Adrenal gland (tissue), 12 donors: Measurements from ENCODE around the gene ARHGEF2. TPM values are rescaled to one million over a fixed set of nuclear protein-coding genes. Genes with fewer than 3 reads are reported as not detected.

Source experiments
- DNase-seq, 7 donors: peaks; one replicate each; pipeline ENCODE4 v3.0.0-alpha.2; 2019 to 2020
- H3K27ac ChIP-seq, 5 donors: fragments of 200-600 bp; sonication (generic) in 4 of 5; 1 replicate in 3 of 5; 2 replicates in 2 of 5; pipeline versions ENCODE4 v1.5.1 to v1.8.0; 2016 to 2020; ENCODE audit warnings: mild to moderate bottlenecking in 1 of 5
- H3K27me3 ChIP-seq: fragments of 200-600 bp; 2 replicates; pipeline ENCODE4 v1.8.0; 2021
- H3K36me3 ChIP-seq, 2 donors: fragments of 200-600 bp; replicated peaks in 1 of 2; 1 replicate in 1 of 2; 2 replicates in 1 of 2; pipeline versions ENCODE4 v1.5.1 to v1.8.0; 2018 to 2022
- H3K4me1 ChIP-seq, 2 donors: fragments of 200-600 bp; replicated peaks in 1 of 2; 1 replicate in 1 of 2; 2 replicates in 1 of 2; pipeline versions ENCODE4 v1.5.1 to v1.8.0; 2018 to 2021
- H3K4me3 ChIP-seq, 4 donors: fragments of 200-600 bp; sonication (generic) in 3 of 4; one replicate each; pipeline ENCODE4 v1.5.1; 2016 to 2018
- H3K9me3 ChIP-seq, 3 donors: fragments of 200-600 bp; sonication (generic) in 1 of 3; replicated peaks in 1 of 3; 1 replicate in 2 of 3; 2 replicates in 1 of 3; pipeline versions ENCODE4 v1.5.1 to v1.8.0; 2016 to 2021
- POLR2A ChIP-seq, 2 donors: fragments of 450-650 bp; IDR thresholded peaks; one replicate each; pipeline ENCODE4 v1.6.1; 2017; ENCODE audit warnings: antibody characterized with exemption in 2 of 2, mild to moderate bottlenecking in 2 of 2, moderate library complexity in 1 of 2
- WGBS, 4 donors: extraction: QIAGEN DNeasy Blood & Tissue Kit in 2 of 4; methylation state at CpG; one replicate each; pipeline versions ENCODE4 v1.1.5 to v1.1.7; 2013 to 2017; 5-methylcytosine and 5-hydroxymethylcytosine counted together
- intact Hi-C, 2 donors: fragments of 100-400 bp; cut with DNase I; formaldehyde crosslinking; loops; one replicate each; pipeline versions ENCODE4 v1.14.1 to v1.15.0; 2022 to 2023
- polyA plus RNA-seq, 3 donors: library from polyadenylated mRNA; stranded (reverse); fragments of 200-250 nt in 2 of 3; fragments of 350-450 nt in 1 of 3; fragmentation: Illumina TruSeq in 1 of 3; extraction: RNeasy Lipid Tissue Mini Kit (QIAGEN cat#74804) in 1 of 3; gene quantifications; one replicate each; pipeline ENCODE4 v1.2.3, GENCODE V29; 2013 to 2014
- total RNA-seq, 9 donors: library from RNA; depleted of rRNA in 4 of 9; stranded (reverse); fragments of >200 nt in 4 of 9; fragments of 120-200 nt in 1 of 9; fragmentation: NEBNext Ultra II Directional in 1 of 9; extraction: Animal tissue kit (Norgen Biotek cat#: 25700) in 1 of 9; gene quantifications; one replicate each; pipeline versions ENCODE4 v1.1.0 to v1.2.4, GENCODE V29; 2013 to 2023
- TF ChIP-seq, protein P1 (sequence below), 6 experiments: fragments of 450-650 bp in 4 of 6; fragments of 200-600 bp in 2 of 6; sonication (generic) in 1 of 6; IDR thresholded peaks; 1 replicate in 5 of 6; 2 replicates in 1 of 6; pipeline versions ENCODE4 v1.5.1 to v1.8.0; 2016 to 2021; ENCODE audit warnings: antibody characterized with exemption in 6 of 6, mild to moderate bottlenecking in 2 of 6, moderate library complexity in 1 of 6
- donor health status: healthy with polysubstance abuse.
- donor health status: Bipolar disorder and iron deficiency.
- donor health status: DM: yes; HTN: yes; CAD: no.
- donor health status: DM: no; HTN: no; CAD: no.
- donor health status: DM: no; HTN: no; CAD: no.
- donor health status: DM: yes; HTN: yes; CAD: no.

Gene ARHGEF2
- total and polyA plus RNA-seq, 12 donors: 7.6 to 41.3 (median 29.8) TPM

DNA sequence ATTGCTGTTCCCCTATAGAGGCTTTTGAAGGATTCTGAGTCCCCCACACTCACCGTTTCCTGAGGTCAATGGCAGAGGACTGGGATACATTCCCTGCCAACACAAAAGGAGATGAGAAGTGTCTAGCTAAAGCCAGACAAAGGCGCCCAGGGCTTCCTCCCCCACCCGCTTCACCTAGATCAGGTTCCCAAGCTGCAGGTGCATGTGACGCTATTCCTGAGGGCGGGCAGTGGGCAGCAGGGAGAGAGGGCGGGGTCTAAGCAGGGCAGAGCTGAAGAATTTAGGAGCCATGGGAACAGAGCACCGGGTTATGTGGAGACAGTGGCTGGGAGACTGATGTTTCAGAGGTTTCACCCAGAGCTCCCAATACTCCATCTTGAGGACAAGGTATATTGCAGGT is 6.0 kb upstream of the ARHGEF2 start:
- peaks cover 0 to 18% of the 10 kb centered on the region in 2 donors for H3K4me1 ChIP-seq
- intact Hi-C loops: no loop called here
- WGBS, 4 donors: 79 to 92% (median 88%) methylated on average over 5 to 7 of the region's 7 CpGs
- TF ChIP-seq, protein P1, sequence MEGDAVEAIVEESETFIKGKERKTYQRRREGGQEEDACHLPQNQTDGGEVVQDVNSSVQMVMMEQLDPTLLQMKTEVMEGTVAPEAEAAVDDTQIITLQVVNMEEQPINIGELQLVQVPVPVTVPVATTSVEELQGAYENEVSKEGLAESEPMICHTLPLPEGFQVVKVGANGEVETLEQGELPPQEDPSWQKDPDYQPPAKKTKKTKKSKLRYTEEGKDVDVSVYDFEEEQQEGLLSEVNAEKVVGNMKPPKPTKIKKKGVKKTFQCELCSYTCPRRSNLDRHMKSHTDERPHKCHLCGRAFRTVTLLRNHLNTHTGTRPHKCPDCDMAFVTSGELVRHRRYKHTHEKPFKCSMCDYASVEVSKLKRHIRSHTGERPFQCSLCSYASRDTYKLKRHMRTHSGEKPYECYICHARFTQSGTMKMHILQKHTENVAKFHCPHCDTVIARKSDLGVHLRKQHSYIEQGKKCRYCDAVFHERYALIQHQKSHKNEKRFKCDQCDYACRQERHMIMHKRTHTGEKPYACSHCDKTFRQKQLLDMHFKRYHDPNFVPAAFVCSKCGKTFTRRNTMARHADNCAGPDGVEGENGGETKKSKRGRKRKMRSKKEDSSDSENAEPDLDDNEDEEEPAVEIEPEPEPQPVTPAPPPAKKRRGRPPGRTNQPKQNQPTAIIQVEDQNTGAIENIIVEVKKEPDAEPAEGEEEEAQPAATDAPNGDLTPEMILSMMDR (IDR thresholded peaks at IDR 0.05): no peak
- no peak for TF ChIP-seq POLR2A (IDR thresholded peaks at IDR 0.05)
- no peak overlapping the region for H3K27ac ChIP-seq
- no peaks in the 10 kb centered on the region for H3K27me3 ChIP-seq
- H3K4me3 ChIP-seq: no peak overlapping the region
- no peak for DNase-seq
- no peaks in the 10 kb centered on the region for H3K36me3 ChIP-seq
- H3K9me3 ChIP-seq: no peaks in the 10 kb centered on the region

DNA sequence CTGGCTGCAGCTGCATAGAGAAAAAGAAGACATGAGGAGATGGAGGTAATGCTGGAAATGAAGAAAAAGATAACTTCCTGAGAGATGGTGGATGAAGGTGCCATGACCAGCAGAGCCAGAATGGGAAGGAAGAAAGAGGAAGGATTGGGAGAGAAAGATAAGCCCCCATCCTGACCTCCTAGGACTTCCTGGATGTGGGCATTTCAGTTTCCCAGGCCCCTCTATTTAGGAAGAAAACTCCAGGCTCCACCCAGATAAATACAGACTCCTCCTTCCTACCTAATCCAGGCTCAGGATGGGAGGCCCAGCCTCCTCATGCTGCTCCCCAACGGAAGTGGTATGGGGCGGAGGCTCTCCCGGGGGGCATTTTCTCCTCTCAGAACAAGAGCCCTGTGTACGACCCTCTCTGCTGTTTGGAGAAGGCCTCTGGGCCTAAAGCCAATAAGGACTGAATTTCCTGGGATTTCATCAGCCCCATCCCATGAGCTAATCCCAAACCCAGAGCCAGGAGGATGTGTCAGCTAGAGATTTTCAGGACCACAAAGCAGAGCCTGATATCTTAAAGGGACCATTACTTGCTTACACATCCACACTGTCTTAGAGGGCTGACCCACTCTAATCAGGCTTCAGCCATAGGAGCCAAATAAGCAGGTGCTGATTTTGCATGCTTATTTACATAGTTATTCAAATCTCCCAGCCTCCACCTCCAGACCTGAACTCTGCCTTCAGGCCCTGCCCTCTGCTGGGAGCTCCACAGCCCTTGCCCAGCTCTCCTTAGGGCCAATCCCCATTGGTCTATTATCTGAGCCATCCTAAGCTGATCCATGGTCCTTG is 5.1 kb upstream of the ARHGEF2 start:
- Histone ChIP-seq H3K9me3 (no peaks in the 10 kb centered on the region), H3K4me1 (peaks cover 0 to 14% of the 10 kb centered on the region in 2 donors)
- intact Hi-C loops: no loop called here

DNA sequence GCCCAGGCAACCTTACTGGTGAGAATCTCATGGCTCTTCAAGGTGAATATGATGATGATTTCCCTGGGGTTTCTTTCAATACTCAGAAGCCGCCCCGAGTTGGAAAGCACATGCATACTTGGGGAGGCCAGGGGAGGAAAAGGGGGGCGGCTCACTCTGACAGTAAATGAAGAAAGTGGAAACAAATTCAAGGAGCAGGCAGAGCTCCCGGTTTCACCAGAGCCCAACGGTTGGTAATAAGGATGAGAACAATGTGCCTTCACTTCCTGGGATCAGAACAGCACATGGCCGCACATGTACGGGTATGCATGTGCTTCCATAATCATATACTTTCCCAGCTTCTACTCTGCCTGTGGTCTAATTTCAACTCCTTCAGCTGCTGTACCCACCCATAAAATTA is 3.8 kb upstream of the ARHGEF2 start:
- Histone ChIP-seq H3K36me3 (no peaks in the 10 kb centered on the region), H3K27ac (peak overlapping the region in 1 of 5 donors; percentile 53), H3K4me3 (no peak overlapping the region), H3K9me3 (no peaks in the 10 kb centered on the region), H3K27me3 (no peaks in the 10 kb centered on the region), H3K4me1 (peaks cover 0 to 14% of the 10 kb centered on the region in 2 donors)
- TF ChIP-seq POLR2A (IDR thresholded peaks at IDR 0.05): no peak
- TF ChIP-seq, protein P1 (IDR thresholded peaks at IDR 0.05): no peak
- intact Hi-C loops: no loop called here
- DNase-seq: no peak
- 76 to 81% (median 81%) methylated on average over 7 of the region's 7 CpGs for WGBS, 4 donors

More for the DNA sequence above, 5.1 kb upstream of the ARHGEF2 start:
- H3K27me3 ChIP-seq: no peaks in the 10 kb centered on the region
- WGBS, 4 donors: 30 to 63% (median 50%) methylated on average over 4 of the region's 4 CpGs
- TF ChIP-seq, protein P1 (IDR thresholded peaks at IDR 0.05): no peak
- no peak for TF ChIP-seq POLR2A (IDR thresholded peaks at IDR 0.05)
- H3K4me3 ChIP-seq: no peak overlapping the region
- no peaks in the 10 kb centered on the region for H3K36me3 ChIP-seq
- H3K27ac ChIP-seq: peak overlapping the region in 2 of 5 donors; percentile 32 to 45
- DNase-seq: peak in 1 of 7 donors; percentile 63

DNA sequence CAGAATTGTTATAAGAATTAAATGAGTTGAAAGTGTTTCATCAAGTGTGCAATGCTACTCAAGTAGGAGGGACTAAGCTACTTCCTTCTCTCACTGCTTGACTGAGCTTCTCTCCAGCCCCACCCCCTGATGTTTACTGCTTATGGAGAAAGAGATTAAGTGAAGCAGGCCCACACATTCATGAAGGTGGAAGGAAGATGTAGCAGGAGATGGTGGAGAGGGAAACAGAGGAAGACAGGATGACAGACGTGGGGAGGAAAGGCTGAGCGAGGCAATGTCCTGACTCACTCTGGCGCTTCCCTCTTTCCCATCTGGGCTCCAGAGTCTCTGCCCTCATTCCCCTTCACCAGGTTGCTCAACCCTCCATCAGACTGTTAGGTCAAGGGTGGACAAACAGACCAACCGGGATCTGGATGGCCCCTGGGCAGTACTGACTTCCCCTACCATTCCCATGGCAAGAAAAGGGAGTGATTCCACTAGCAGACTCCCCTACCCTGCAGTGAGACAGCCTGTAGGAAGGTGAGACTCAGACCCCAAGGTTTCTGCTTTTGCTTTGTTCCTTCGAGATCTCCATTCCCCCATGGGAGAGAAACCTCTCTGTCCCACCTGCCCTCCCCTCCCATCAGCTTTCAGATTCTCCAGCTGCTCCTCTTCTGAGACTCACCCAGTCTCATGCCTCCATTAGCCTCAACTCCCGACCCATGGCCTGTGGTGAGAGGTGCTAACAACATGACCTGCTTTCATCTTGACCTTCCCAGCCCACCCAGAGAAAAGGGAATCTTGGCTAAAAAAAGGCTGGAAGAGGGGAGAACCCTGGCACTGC is 3.1 kb upstream of the ARHGEF2 start:
- TF ChIP-seq, protein P1 (IDR thresholded peaks at IDR 0.05): no peak
- TF ChIP-seq POLR2A (IDR thresholded peaks at IDR 0.05): no peak
- H3K27me3 ChIP-seq: no peaks in the 10 kb centered on the region
- H3K27ac ChIP-seq: peak overlapping the region in 1 of 5 donors; percentile 53
- no peaks in the 10 kb centered on the region for H3K36me3 ChIP-seq
- 55 to 67% (median 65%) methylated on average over 6 of the region's 6 CpGs for WGBS, 4 donors
- no peaks in the 10 kb centered on the region for H3K9me3 ChIP-seq
- no peak for DNase-seq
- H3K4me3 ChIP-seq: no peak overlapping the region
- intact Hi-C loops: no loop called here
- peaks cover 0 to 14% of the 10 kb centered on the region in 2 donors for H3K4me1 ChIP-seq
